ENCODE results near the gene GP5.

The GP5 gene

DNA sequence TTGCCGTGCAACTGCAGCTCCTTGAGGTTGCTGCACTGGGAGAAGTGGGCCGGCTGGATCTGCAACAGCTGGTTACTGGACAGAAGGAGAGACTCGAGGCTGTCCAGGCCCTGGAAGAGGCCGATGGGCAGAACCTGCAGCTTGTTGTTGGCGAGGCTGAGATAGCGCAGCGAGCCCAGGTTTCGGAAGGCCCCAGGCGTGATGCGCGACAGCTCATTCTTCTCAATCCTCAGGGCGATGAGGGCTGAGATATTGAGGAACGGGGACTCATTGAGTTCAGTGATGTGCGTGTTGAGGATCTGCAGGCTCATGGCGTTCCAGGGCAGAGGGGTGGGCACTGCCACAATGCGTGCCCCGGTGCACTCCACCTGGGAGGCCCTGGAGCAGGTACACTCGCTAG is 38.5 kb downstream of the GP5 start:
- TF ChIP-seq, protein P1, sequence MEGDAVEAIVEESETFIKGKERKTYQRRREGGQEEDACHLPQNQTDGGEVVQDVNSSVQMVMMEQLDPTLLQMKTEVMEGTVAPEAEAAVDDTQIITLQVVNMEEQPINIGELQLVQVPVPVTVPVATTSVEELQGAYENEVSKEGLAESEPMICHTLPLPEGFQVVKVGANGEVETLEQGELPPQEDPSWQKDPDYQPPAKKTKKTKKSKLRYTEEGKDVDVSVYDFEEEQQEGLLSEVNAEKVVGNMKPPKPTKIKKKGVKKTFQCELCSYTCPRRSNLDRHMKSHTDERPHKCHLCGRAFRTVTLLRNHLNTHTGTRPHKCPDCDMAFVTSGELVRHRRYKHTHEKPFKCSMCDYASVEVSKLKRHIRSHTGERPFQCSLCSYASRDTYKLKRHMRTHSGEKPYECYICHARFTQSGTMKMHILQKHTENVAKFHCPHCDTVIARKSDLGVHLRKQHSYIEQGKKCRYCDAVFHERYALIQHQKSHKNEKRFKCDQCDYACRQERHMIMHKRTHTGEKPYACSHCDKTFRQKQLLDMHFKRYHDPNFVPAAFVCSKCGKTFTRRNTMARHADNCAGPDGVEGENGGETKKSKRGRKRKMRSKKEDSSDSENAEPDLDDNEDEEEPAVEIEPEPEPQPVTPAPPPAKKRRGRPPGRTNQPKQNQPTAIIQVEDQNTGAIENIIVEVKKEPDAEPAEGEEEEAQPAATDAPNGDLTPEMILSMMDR (IDR thresholded peaks at IDR 0.05), result no peak
- Mint-ChIP-seq H3K9me3 (no peaks in the 10 kb centered on the region), H3K27ac (no peak overlapping the region), H3K27me3 (ENCODE audit: low read depth, poor library complexity) (peaks cover 42% of the 10 kb centered on the region), H3K4me3 (no peak overlapping the region), H3K36me3 (ENCODE audit: low read depth) (no peaks in the 10 kb centered on the region), H3K4me1 (peaks cover 23% of the 10 kb centered on the region)
- DNase-seq, result no peak

DNA sequence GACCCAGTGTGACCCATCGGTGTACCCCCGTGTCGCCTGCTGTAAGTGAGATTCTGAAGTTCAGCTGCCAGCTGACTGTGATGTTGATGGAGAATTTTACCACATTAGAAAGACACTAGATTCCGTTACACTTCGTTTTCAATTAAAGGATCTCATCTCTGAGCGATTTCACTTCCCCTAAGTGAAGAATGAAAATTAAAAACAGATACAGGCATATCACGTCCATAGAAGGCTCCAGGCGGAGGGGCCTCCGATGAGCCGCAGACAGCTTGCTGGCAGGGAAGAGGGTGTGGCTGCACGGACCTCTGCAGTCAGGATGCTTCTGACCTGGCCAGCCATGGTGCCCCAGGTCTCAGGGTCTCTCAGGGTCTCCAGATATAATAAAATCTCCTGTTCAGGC is 41.4 kb downstream of the GP5 start:
- Mint-ChIP-seq H3K9me3 (no peaks in the 10 kb centered on the region), H3K27ac (no peak overlapping the region), H3K4me3 (no peak overlapping the region), H3K36me3 (ENCODE audit: low read depth) (no peaks in the 10 kb centered on the region), H3K4me1 (no peaks in the 10 kb centered on the region), H3K27me3 (ENCODE audit: low read depth, poor library complexity) (peaks cover 41% of the 10 kb centered on the region)
- DNase-seq, result no peak
- TF ChIP-seq, protein P1 (IDR thresholded peaks at IDR 0.05), result no peak

DNA sequence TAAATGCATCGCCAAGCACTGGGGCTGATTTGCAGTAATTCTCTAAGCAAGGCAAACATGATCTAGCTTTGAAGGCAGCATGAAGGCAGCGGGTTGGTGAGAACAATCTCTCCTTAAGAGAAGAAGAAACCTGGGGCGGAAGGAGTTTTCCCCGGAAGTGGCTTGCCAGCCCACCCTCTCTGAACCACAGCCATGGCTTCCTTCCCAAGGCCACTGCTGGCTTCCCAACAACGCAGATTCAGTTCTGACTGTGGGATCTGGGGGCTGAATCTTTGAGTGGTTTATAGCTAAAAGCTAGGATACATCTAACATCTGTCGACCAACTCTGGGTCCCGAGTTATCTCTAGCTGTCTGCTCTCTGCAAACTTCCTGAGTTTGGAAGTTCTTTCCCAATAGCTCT is 43.7 kb downstream of the GP5 start:
- Mint-ChIP-seq H3K4me3 (no peak overlapping the region), H3K9me3 (no peaks in the 10 kb centered on the region), H3K27me3 (ENCODE audit: low read depth, poor library complexity) (peaks cover 33% of the 10 kb centered on the region)

DNA sequence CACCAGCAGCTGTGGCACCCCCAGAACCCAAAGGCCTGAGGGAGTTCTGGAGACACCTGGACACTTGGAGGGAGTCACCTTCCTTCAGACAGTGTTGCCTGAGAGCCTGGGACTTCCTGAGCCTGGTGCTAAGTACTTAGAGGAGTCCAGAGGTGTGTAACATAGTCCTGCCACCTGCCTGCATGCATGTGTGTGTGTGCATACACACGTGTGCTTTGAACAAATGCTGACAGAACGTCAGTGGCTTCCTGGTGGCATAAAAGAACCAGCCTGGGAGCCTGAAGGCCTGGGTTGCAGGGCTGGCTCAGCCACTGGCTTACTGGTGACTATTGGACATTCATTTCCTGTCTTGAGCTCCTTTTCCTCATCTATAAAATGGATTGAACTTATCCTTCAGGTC is 44.8 kb downstream of the GP5 start:
- TF ChIP-seq, protein P1 (IDR thresholded peaks at IDR 0.05), result no peak
- Mint-ChIP-seq H3K4me3 (no peak overlapping the region), H3K9me3 (no peaks in the 10 kb centered on the region), H3K27me3 (ENCODE audit: low read depth, poor library complexity) (peaks cover 23% of the 10 kb centered on the region), H3K27ac (no peak overlapping the region), H3K36me3 (ENCODE audit: low read depth) (no peaks in the 10 kb centered on the region), H3K4me1 (peaks cover 12% of the 10 kb centered on the region)
- no peak for DNase-seq

More for the DNA sequence above, 43.7 kb downstream of the GP5 start:
- Mint-ChIP-seq H3K4me1 (peaks cover 7% of the 10 kb centered on the region), H3K27ac (no peak overlapping the region), H3K36me3 (ENCODE audit: low read depth) (no peaks in the 10 kb centered on the region)
- no peak for DNase-seq
- TF ChIP-seq, protein P1 (IDR thresholded peaks at IDR 0.05), result no peak

DNA sequence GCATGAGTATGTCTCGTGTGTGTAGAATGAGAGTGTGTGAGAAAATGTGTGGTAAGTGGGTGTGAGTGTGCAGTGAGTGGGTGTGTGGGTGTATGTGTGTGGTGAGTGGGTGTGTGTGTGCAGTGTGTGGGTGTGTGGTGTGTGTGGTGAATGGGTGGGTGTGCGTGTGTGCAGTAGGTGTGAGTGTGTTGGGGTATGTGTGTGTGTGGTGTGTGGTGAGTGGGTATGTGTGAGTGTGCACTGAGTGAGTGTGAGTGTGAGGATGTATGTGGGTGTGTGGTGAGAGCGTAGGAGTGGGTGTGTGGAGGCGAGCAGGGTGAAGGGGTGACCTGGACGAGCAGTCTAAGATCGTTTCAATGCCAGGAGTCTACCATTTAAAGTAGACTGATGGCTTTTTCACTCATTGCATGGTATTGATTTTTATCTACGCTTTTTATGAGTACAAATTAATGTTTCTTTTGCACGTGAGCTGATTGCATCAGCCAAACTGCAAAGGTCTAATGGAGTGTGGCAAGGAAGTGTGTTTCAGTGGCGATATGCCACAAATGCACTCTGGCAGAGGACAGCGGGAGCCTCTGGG is 46.3 kb downstream of the GP5 start:
- TF ChIP-seq, protein P1 (IDR thresholded peaks at IDR 0.05), result no peak
- no peak overlapping the region for H3K27ac Mint-ChIP-seq
- H3K27me3 Mint-ChIP-seq (ENCODE audit: low read depth, poor library complexity), result peaks cover 11% of the 10 kb centered on the region
- H3K4me3 Mint-ChIP-seq, result no peak overlapping the region
- no peaks in the 10 kb centered on the region for H3K9me3 Mint-ChIP-seq
- no peaks in the 10 kb centered on the region for H3K36me3 Mint-ChIP-seq (ENCODE audit: low read depth)
- H3K4me1 Mint-ChIP-seq, result peaks cover 12% of the 10 kb centered on the region
- no peak for DNase-seq

DNA sequence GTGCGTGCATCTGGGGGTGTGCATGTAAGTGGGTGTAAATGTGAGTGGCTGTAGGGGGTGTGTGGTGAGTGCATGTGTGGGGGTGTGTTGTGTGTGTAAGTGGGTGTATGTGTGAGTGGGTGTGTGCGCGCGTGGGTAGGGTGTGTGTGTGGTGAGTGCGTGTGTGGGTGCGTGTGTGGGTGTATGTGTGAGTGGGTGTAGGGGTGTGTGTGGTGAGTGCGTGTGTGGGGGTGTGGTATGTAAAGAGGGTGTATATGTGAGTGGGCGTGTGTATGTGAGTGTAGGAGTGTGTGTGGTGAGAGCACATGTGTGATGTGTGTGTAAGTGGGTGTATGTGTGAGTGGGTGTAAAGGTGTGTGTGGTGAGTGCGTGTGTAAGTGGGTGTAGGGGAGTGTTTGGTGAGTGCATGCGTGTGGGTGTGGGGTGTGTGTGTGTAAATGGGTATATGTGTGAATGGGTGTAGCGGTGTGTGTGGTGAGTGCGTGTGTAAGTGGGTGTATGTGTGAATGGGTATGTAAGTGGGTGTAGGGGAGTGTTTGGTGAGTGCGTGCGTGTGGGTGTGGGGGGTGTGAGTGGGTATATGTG is 47.0 kb downstream of the GP5 start:
- Mint-ChIP-seq H3K27ac (no peak overlapping the region), H3K9me3 (no peaks in the 10 kb centered on the region), H3K4me1 (peaks cover 12% of the 10 kb centered on the region), H3K27me3 (ENCODE audit: low read depth, poor library complexity) (peaks cover 8% of the 10 kb centered on the region), H3K4me3 (no peak overlapping the region), H3K36me3 (ENCODE audit: low read depth) (no peaks in the 10 kb centered on the region)
- TF ChIP-seq, protein P1 (IDR thresholded peaks at IDR 0.05), result no peak
- no peak for DNase-seq

All from nephron progenitor cell (in vitro differentiated cells).